Stimulated activated CD8-positive, alpha-beta memory T cell treated with anti-CD3 and anti-CD28 coated beads, Interleukin-4, amount 100 ng/mL, for 1 hour (primary cell): ENCODE measurements around the gene CEACAM18.
"Not testable (repeated sequence)": the region's sequence is repeated elsewhere in the genome, so short reads cannot be mapped to it uniquely, and the experiment has no call there.

Experiments
- DNase-seq, 2 donors: peaks; one replicate each; pipeline ENCODE4 v3.0.0-alpha.2; 2020; ENCODE audit warnings: low read depth in 2 of 2, low spot score in 1 of 2

CEACAM18 gene

GRCh38 chr19:51491586-51491985, 13.2 kb downstream of the CEACAM18 start:
- DNase-seq, result no peak

DNA sequence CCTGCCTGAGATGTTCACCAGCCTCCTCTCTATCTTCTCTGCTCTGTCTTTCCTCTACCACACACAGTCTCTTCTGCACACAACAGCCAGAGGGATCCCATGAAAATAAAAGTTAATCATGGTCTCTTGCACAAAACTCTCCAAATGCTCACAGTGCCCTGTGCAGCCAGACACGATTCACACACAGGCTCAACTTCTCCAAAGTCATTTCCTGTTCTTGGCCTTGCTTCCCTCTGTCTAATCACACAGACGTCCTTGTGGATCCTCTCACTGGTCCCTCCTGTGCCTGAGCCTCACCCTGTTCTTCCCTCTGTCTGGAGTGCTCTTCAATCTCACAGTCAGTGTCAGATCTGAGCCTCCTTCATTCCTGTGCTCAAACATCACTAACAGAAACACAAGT, 15.4 kb downstream of the CEACAM18 start:
- DNase-seq, result no peak

GRCh38 chr19:51497666-51498065, 19.3 kb downstream of the CEACAM18 start:
- no peak for DNase-seq

GRCh38 chr19:51500931-51501330, 22.6 kb downstream of the CEACAM18 start:
- DNase-seq, result not testable (repeated sequence)

DNA sequence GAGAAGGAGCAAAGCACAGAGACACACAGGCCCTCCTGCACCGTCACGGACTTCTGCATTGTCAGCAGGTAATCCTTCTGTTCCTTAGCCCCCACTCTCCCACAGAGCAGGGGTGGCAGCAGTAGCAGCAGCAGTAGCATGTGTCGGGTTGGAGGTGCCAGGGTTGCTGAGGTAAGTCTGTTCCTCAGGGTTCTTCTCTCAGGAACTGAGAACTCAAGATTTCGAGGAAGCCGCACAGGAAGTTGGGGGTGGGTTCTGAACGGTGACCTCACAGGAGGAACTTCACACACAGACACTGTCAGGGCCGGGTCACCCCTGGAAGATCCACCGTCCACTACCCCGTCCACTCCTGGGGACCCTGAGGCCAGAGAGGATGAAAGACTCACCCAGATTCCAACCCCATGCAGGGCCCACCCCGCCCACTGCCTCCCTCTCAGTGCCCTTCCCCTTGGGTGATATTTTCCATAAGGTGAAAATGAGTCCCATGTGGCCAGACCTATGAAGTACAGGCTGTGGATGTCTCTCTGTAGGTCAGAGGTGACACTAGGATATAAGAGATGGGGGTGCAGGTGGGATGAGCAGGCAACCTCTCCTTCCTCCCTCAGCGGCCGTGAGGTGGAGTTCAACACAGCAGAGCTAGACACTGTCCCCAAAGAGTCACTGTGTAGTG, 23.4 kb downstream of the CEACAM18 start, which contains the start of gene SIGLEC12:
SIGLEC12 (minus strand) TSS at position 207 of the 670 bp plus-strand sequence; CDS start at position 140, 67 bp downstream.
- no peak for DNase-seq

DNA sequence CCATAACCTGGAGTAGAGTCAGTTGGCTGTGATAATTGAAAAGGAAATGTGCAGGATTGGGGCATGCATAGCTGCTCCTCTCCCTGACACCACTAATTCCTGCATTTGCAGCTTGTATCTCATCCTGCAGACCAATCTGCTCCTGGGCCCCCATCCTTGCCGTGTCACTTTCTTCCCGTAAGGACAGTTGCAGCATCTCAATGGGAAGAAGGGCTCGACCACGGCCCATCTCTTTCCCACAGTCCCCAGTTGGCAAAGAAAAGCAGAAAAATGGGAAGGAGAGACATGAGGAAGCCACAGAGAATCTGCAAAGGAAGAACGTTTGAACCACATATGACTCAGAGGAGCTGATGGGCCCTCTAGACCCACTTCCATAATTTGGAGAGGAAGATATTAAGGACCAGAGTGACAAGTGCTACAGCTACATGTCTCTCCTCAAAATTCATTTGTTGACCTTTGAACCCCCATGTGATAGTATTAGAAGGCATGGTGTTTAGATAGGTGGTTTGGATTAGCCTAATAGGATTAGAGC, 25.0 kb downstream of the CEACAM18 start:
- no peak for DNase-seq

DNA sequence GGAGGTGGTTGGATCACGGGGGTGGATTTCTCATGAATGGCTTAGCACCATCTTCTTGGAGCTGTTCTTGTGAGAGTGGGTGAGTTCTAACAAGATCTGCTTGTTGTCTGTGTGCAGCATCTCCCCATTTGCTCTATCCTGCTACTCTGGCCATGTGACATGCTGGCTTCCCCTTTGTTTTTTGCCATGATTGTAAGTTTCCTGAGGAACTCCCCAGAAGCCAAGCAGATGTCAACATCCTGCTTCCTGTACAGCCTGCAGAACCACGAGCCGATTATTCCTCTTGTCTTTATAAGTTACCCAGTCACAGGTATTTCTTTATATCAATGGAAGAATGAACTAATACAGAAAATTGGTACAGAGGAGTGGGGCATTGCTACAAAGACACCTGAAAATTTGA, 25.6 kb downstream of the CEACAM18 start:
- DNase-seq, result no peak

DNA sequence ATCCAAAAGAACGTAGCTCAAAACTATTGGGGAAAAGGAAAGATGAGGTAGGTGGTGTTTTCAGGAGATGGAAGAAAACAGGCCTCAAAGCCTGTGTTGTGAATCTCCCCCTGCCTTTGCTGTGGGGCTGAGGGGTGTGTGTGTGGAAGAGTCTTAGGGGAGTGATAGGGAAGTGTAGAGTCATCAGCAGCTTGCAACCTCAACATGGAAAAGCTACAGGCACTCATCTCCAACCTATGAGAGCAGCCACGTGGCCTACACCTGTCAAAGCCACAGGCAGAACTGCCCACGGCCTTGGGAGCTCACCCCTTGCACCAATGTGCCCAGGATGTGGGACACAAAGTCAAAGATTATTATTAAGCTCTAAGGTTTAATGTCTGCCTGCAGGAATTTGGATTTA, 27.6 kb downstream of the CEACAM18 start:
- no peak for DNase-seq

- no peak for DNase-seq
Measured at GRCh38 chr19:51507192-51507591, 28.9 kb downstream of the CEACAM18 start.

GRCh38 chr19:51507640-51508058, 29.3 kb downstream of the CEACAM18 start:
- DNase-seq, result no peak

GRCh38 chr19:51508059-51508733, 29.9 kb downstream of the CEACAM18 start:
- no peak for DNase-seq

- DNase-seq, result no peak
Measured at GRCh38 chr19:51509823-51510660, 31.7 kb downstream of the CEACAM18 start.

DNA sequence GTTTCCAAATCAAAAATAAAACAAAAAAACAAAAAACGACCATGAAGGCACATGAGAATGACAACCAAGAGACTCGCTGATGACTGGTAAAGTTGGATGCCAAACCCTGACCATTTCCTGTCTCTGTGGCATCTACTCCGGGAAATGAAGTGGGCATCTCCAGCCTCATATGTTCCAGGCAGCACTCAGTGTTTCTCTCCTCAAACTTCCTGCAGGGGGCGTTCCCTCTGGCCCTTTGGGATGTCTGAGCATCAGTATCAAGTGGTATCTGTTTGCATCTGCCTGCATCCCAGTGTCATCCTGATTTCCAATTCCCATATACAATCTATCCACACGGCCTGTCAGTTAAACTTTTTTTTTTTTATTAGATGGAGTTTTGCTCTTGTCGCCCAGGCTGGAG, 33.0 kb downstream of the CEACAM18 start:
- no peak for DNase-seq

DNA sequence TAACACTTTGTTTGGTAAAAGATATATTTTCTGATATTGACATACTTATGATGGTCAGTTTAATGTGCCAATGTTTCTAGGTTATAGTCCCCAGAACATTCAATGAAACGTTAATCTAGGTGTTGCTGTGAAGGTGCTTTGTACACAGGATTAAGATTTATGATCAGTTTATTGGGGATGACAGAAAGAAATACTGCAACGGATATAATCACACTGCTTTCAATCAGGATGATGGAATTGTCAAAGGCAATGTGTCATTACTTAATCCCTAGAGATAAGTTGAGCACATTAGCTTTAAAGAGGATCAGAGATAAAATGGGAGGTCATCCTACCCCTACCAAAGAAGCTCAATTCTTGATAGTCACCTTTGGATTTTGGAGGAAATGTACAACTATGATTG, 35.6 kb downstream of the CEACAM18 start:
- DNase-seq, result no peak

GRCh38 chr19:51514866-51515481, 36.6 kb downstream of the CEACAM18 start:
- no peak for DNase-seq

DNA sequence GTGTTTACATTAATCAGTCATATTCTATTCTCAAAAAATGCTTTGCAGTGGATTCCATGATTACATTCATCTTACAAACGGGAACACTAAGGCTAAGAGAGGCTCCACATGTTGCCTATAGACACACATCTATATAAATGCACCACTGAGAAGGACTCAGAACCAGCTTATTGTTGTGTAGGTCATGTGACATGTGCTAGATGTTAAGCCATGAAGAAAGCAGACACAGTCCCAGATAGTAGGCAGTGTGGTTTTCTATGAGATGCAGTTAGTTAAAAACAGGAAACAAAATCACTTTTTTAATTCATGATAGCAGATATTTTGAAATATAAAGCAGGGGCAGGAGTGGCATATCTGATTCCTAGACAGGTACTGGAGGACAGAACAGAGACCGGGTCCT, 42.4 kb downstream of the CEACAM18 start:
- DNase-seq, result no peak

GRCh38 chr19:51521357-51521756, 43.0 kb downstream of the CEACAM18 start:
- DNase-seq, result no peak

- DNase-seq, result no peak
Measured at GRCh38 chr19:51521781-51522180, 43.4 kb downstream of the CEACAM18 start.

GRCh38 chr19:51524666-51525264, 46.4 kb downstream of the CEACAM18 start:
- DNase-seq, result no peak

GRCh38 chr19:51525651-51526050, 47.3 kb downstream of the CEACAM18 start:
- no peak for DNase-seq

DNA sequence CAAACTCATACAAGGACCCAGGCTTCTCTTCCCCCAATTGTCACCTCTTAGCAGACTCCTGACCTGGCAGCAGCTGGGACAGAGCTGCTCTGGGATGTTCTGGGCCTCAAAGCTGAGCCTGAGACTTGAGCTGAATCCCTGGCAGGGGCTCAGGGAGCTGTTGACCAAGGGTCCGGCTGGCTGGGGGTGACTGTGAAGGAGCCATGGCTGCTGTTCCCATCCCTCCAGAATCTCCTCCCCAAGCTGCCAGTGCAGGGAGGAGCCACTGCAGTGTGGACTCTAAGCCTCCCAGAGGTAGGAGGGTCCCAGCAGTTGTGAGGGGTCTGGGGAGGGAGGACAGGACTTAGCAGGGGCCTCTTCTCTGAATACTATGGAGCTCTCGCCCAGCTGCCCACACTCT, 51.0 kb downstream of the CEACAM18 start:
- DNase-seq, result no peak
